Activated effector memory CD4-positive, alpha-beta T cell treated with Interleukin-2 at 50 U/mL for 16 hours (primary cell): ENCODE measurements around the gene SLC6A11.

ENCODE experiments used
- DNase-seq: peaks from one replicate; pipeline ENCODE4 v3.0.0-alpha.2; 2020

The SLC6A11 gene

GRCh38 chr3:10957976-10958749 lies 142.1 kb downstream of the SLC6A11 start:
- DNase-seq, result no peak

DNA sequence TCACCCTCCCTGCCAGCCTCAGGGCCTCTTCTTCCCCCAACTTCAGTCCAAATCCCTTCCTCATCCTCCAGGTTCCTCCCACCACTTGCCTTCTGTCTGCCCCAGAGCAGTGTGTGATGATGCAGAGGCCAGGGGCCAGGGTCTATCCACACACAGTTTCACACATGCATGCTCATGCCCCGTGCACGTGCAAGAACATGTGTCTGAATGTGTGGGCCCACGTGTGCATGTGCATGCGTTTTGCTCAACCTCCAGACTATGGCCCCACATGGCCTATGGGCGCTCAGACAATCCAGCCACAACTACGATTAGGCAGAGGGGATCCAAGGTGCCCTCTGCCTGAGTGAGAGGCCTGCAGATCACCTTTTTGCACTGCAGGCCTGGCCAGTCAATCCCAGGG lies 144.2 kb downstream of the SLC6A11 start:
- no peak for DNase-seq

DNA sequence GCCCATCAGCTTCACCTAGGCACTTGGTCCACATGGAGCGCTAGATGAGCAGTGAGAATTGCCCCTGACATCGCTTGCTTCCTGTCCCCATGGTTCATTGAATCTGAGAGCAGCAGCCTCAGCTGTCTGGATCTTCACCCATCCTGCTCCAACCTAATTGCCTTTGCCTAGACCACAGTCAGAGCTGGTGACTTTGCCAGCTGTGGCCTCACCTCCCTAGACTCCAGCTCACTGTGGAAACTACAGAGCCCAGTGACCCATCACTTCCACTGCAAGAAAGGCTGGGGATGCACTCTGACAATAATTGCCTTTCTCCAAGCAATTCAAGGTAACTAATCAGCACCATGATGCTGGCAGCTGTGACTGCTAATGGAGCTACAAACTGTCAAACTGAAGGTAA lies 145.9 kb downstream of the SLC6A11 start:
- DNase-seq, result no peak

GRCh38 chr3:10962481-10963036 lies 146.5 kb downstream of the SLC6A11 start:
- DNase-seq, result no peak

DNA sequence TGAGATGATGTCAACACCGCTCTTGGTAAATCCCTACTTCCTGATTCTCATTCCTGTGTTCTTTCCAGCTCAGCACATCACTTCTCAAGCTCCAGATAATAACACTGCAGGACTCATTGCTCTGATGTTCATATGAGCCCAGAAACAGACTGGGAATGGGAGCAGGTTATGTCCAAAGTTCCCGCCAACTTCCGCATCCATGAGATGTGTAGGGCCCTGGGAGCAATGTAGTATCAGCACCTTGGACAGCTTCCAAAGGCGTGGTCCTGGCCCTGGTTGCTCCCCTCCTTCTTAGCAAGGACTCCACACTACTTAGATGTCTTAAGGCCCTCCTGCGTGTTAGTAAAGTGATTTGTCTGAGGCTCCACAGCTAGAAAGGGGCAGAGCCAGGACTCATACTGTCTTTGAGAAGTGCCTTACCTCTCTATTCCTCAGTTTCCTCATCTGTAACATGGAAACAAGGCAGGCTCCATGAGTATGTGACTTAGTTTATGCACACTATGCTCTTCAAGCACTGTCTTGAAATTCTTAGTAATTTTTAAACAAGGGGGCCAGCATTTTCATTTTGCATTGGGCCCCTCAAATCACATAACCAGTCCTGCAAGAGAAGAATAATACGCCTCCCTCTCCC lies 148.6 kb downstream of the SLC6A11 start:
- DNase-seq, result no peak

DNA sequence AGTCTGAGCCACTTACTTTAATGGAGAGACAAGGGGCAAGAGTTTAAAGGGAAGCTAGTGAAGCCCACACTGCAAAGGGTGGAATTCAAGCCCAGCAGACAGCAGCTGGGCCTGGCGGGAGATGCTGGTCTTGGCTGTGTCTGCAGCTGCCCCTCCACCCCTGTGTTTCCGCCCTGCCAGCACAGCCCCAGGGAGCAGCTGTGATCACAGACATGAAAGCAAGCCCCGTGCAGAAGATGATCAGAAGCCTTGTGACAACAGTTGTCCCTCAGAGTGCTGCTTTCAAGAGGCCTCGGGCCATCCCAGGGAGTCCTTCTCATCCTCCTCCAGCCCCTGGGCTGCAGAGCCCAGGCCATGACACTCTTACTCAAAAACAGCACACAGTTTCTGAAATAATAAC lies 152.4 kb downstream of the SLC6A11 start:
- DNase-seq, result no peak

DNA sequence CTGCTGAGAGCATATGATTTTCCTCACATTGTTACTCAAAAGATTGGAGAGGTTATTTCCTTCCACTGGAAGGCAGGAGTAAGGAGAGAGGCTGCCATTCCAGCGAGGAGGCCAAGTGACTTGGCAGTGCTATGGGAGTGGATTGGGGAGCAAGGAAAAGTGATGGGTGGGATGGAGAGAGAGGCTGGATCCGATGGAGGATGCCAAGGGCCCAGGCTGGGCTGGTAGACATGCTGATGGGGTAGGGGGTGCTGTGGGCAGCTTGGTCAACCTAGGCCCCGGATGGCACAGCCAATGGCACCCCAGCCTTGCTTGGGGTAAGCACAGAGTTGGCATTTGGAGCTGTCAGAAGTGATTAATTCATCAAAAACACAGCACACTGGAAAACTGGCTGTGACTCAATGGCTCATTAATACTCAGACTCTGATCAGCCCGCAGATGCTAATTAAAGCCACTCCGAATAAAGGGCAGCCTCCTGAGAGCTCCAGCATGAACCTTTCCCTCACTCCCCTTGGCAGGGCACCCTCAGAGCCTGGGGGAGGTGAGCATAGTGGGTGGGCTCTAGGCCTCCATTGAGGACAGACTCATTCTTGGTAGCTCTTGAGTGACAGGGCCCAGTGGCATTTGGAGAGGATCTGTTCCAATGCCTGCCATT lies 154.4 kb downstream of the SLC6A11 start:
- no peak for DNase-seq

- DNase-seq, result no peak
These were observed 156.2 kb downstream of the SLC6A11 start for GRCh38 chr3:10972072-10972782.

GRCh38 chr3:10973046-10973595 lies 157.1 kb downstream of the SLC6A11 start:
- no peak for DNase-seq

DNA sequence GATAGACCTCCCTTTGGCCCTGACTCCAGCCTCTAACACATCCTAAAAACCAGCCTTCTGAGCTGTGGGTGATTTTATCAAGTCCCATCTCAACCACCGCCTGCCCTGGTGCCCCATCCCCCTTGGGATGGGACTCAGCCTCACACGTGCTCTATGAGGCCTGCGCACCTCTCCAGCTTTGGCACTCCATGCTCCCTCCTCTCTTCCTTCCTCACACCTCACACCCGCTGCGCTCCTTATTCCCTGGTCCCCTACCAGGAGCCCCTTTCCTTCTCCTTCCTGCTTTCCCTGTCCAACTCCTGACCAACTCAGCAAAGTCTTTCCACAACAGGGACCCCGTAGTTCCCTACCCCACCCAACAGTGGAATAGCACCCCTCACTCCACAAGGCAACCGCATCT lies 158.1 kb downstream of the SLC6A11 start:
- DNase-seq, result no peak

- DNase-seq, result no peak
These were observed 158.8 kb downstream of the SLC6A11 start for GRCh38 chr3:10974746-10975375.

DNA sequence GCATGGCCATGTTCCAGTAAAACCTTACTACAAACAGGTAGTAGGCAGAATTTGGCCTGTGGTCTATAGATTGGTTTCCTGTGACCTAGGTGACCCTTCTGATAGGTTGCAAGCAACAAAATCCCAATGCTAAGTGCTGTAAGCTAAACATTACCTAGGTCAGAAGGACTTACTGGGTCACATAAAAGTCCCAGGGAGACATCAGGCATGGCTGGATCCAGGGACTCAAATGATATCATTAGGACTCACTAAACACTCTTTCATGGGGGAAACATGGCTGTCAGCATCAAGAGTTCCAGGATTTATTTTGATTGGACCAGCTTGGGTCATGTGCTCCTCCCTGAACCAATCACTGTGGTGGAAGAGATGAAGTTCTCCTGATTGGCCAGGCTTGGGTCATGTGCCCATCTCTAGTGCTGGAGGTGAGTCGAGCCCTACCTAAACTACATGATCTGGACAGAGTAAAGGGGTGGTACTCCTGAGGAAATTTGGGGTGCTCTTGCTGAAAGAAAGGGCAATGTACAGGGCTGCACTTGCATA lies 159.7 kb downstream of the SLC6A11 start:
- no peak for DNase-seq

GRCh38 chr3:10976770-10977169 lies 160.7 kb downstream of the SLC6A11 start:
- DNase-seq, result no peak

DNA sequence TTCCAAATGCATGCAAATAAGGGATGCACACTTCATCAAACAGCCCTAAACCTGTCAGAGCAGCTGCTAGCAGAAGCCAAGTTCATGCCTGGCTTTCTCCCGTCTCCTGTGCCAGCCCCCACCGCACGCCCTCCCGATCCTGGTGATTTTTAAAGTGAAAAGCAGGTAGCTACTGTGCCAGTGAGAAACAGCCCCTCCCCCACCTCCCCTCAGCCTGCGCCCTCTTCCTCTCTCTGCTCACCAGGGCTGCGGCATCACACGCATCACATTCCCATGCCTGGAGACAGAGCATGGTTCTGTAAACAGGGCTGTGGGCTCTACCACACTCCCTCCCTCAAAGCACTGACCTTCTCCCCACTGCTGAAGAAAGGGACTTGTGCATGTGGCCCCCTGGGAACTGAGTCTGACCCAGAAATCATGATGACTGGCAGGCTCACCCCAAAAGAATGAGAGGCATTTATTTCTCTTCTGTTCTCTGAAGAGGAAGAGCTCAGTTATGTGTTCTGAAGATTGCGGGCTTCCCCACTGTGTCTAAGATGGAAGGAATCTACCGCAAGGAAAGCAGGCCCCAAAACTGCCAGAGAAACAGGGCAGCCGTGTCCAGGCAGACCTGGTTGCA lies 162.0 kb downstream of the SLC6A11 start:
- DNase-seq, result no peak

DNA sequence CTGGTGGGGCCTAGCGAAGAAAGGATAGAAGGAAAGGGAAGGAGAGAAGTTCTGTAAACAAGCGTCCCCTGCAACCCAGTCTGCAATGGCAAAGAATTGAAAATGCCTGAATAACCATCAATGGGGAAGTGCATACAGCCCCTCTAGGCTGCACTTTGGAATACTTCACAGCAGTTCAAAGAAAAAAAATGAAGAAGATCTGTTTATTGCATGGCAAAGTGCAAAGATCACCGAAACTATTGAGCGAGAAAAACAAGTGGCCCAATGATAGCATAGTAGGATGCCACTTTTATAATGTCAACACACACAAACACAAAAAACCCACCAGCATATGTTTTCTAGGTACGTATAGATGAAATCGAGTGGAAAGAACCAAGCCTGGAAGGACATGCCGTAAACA lies 162.9 kb downstream of the SLC6A11 start:
- no peak for DNase-seq

GRCh38 chr3:10980312-10980711 lies 164.3 kb downstream of the SLC6A11 start:
- no peak for DNase-seq

DNA sequence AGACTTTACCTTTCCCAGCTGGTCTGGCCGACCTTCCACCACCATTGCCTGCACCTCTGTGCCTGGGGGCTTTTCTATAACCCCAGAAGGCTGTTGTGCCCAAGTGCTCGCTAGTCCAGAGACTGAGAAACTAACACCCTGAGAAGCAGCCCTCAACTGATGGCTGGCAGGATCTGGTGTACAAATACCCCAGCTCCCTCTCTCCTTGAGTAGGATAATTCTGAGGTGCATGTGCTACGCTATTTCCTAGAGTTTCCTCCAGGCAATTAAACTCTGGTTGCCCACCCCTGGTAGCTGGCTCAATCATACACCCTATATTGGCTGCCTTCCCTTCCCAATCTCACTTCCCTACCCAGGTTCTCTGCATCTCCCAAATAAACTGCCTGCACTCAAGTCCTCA lies 165.0 kb downstream of the SLC6A11 start:
- no peak for DNase-seq

- no peak for DNase-seq
These were observed 165.9 kb downstream of the SLC6A11 start for GRCh38 chr3:10981961-10982360.

DNA sequence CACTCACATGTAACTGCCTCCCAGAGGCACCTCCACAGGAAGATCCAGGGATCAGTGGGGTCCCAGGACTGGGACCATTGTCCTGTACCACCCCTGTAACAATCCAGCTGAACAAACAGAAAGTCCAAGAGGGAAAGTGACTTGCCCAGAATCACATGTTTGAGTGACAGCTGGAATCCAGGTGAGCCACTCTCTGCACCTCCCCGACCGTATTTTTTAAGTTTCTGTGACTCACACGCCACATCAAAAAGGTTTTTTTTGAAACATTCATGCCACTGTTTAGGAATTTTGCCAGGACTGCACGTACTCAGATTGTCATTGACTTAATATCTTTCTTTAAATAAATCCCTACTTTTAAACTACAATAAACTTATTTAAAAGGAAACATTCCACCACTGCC lies 166.8 kb downstream of the SLC6A11 start:
- DNase-seq, result no peak

GRCh38 chr3:10983219-10983916 lies 167.3 kb downstream of the SLC6A11 start:
- no peak for DNase-seq

DNA sequence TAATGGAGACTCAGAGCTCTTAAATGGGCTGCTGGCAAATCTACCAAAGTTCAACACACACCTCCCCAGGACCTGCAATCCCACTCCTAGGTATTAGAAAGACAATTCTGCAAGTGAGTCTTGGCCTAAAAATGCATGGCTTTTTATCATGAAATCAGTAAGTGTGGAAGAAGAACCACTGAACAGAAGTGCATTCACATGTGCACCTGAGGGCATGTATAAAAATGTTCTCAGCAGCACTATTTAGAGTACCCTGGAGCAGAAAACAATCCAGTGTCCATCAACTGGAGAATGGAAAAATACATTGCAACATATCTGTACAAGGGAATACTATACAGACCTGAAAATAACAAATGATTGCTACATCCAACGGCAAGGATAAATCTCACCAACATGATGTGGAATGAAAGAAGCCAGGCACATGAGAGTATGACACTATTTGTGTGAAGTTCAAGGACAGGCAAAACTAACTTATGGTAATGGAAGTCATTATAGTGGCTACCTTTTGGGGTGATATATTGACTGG lies 168.4 kb downstream of the SLC6A11 start:
- DNase-seq, result no peak
